Measurements from ENCODE around the gene SLC46A2. TPM values are rescaled to one million over a fixed set of nuclear protein-coding genes. Genes with fewer than 3 reads are reported as not detected.

SLC46A2 gene
- total RNA-seq, 2 donors from 2014 or later = not detected

Other genes with a start within 250 kb of the SLC46A2 start
- 10 to 100 TPM; 34.1 to 38.4 TPM for gene INIP, start 172.8 kb downstream of the SLC46A2 start, total RNA-seq
- 1 to 10 TPM; 5.6 to 7.9 TPM for gene SNX30, start 140.1 kb downstream of the SLC46A2 start, total RNA-seq
- gene ZNF883, start 121.3 kb upstream of the SLC46A2 start, total RNA-seq = 1 to 10 TPM in 1 of 2 donors, under 1 TPM in 1; 0.16 to 1.0 TPM
- 1 to 10 TPM; 1.7 to 1.9 TPM for gene ZFP37, start 165.8 kb upstream of the SLC46A2 start, total RNA-seq

Measured in activated naive CD4-positive, alpha-beta T cell treated with anti-CD3 and anti-CD28 coated beads, Interleukin-2, amount 50 U/mL, for 72 hours (primary cell).